ENCODE results near the gene STRBP.
A peak's percentile ranks its signal among the peaks of the same experiment; 100 is the strongest.

STRBP gene

GRCh38 chr9:123129423-123129822 lies 139.0 kb downstream of the STRBP start:
- no peak for DNase-seq (ENCODE audit: low spot score)

- DNase-seq (ENCODE audit: low spot score): no peak
Measured at GRCh38 chr9:123128591-123128990, 139.8 kb downstream of the STRBP start.

- no peak for DNase-seq (ENCODE audit: low spot score)
Measured at GRCh38 chr9:123127512-123128075, 140.8 kb downstream of the STRBP start.

GRCh38 chr9:123121457-123121856 lies 146.9 kb downstream of the STRBP start:
- DNase-seq (ENCODE audit: low spot score): peak; percentile 60

- no peak for DNase-seq (ENCODE audit: low spot score)
Measured at GRCh38 chr9:123120953-123121352, 147.4 kb downstream of the STRBP start.

GRCh38 chr9:123120131-123120530 lies 148.3 kb downstream of the STRBP start:
- no peak for DNase-seq (ENCODE audit: low spot score)

GRCh38 chr9:123119566-123119965 lies 148.8 kb downstream of the STRBP start:
- no peak for DNase-seq (ENCODE audit: low spot score)

- no peak for DNase-seq (ENCODE audit: low spot score)
Measured at GRCh38 chr9:123116036-123116435, 152.3 kb downstream of the STRBP start.

GRCh38 chr9:123115146-123115913 lies 153.1 kb downstream of the STRBP start:
- no peak for DNase-seq (ENCODE audit: low spot score)

- DNase-seq (ENCODE audit: low spot score): no peak
Measured at GRCh38 chr9:123113185-123113584, 155.2 kb downstream of the STRBP start.

- DNase-seq (ENCODE audit: low spot score): no peak
Measured at GRCh38 chr9:123112015-123112975, 156.1 kb downstream of the STRBP start.

- DNase-seq (ENCODE audit: low spot score): no peak
Measured at GRCh38 chr9:123111427-123112014, 156.9 kb downstream of the STRBP start.

GRCh38 chr9:123109540-123110279 lies 158.7 kb downstream of the STRBP start:
- peak; percentile 79 for DNase-seq (ENCODE audit: low spot score)

- DNase-seq (ENCODE audit: low spot score): no peak
Measured at GRCh38 chr9:123108976-123109375, 159.4 kb downstream of the STRBP start.

GRCh38 chr9:123107639-123108285 lies 160.6 kb downstream of the STRBP start:
- no peak for DNase-seq (ENCODE audit: low spot score)

GRCh38 chr9:123105490-123105889 lies 162.9 kb downstream of the STRBP start:
- DNase-seq (ENCODE audit: low spot score): no peak

GRCh38 chr9:123104807-123105206 lies 163.6 kb downstream of the STRBP start:
- DNase-seq (ENCODE audit: low spot score): no peak

GRCh38 chr9:123102375-123103113 lies 165.8 kb downstream of the STRBP start:
- no peak for DNase-seq (ENCODE audit: low spot score)

- DNase-seq (ENCODE audit: low spot score): no peak
Measured at GRCh38 chr9:123099548-123099947, 168.8 kb downstream of the STRBP start.

- no peak for DNase-seq (ENCODE audit: low spot score)
Measured at GRCh38 chr9:123099042-123099441, 169.3 kb downstream of the STRBP start.
